ENCODE measurements around the gene ATP13A1.

Gene ATP13A1

GRCh38 chr19:19662871-19663255, 613 bp downstream of the ATP13A1 start:
- Histone ChIP-seq H3K4me1 (ENCODE audit: control insufficient read depth, insufficient read depth, low read length, poor library complexity, severe bottlenecking) (peaks cover 21% of the 10 kb centered on the region), H3K27ac (ENCODE audit: low read depth, low read length, severe bottlenecking) (peak overlapping the region; percentile 95), H3K4me3 (ENCODE audit: extremely low read depth, insufficient read depth, low read length, poor library complexity, severe bottlenecking) (peak overlapping the region; percentile 80), H3K9me3 (ENCODE audit: control insufficient read depth, low read length) (no peaks in the 10 kb centered on the region), H3K36me3 (ENCODE audit: control insufficient read depth, insufficient read depth, low read length) (peaks cover 37% of the 10 kb centered on the region)
- 2 to 12% methylated on average over 12 to 14 of the region's 17 CpGs for whole genome bisulfite sequencing, 2 experiments (ENCODE audit: insufficient coverage in 2 of 2)

GRCh38 chr19:19662344-19662743, 1.1 kb downstream of the ATP13A1 start:
- Histone ChIP-seq H3K27ac (ENCODE audit: low read depth, low read length, severe bottlenecking) (no peak overlapping the region), H3K9me3 (ENCODE audit: control insufficient read depth, low read length) (no peaks in the 10 kb centered on the region), H3K36me3 (ENCODE audit: control insufficient read depth, insufficient read depth, low read length) (peaks cover 42% of the 10 kb centered on the region), H3K4me3 (ENCODE audit: extremely low read depth, insufficient read depth, low read length, poor library complexity, severe bottlenecking) (peak overlapping the region; percentile 80), H3K4me1 (ENCODE audit: control insufficient read depth, insufficient read depth, low read length, poor library complexity, severe bottlenecking) (peaks cover 21% of the 10 kb centered on the region)
- WGBS, 2 experiments (ENCODE audit: insufficient coverage in 2 of 2), result 86 to 87% methylated on average over 7 to 8 of the region's 8 CpGs

- peaks cover 48% of the 10 kb centered on the region for H3K36me3 ChIP-seq (ENCODE audit: control insufficient read depth, insufficient read depth, low read length)
- peaks cover 21% of the 10 kb centered on the region for H3K4me1 ChIP-seq (ENCODE audit: control insufficient read depth, insufficient read depth, low read length, poor library complexity, severe bottlenecking)
- no peak overlapping the region for H3K27ac ChIP-seq (ENCODE audit: low read depth, low read length, severe bottlenecking)
- no peak overlapping the region for H3K4me3 ChIP-seq (ENCODE audit: extremely low read depth, insufficient read depth, low read length, poor library complexity, severe bottlenecking)
- WGBS, 2 experiments (ENCODE audit: insufficient coverage in 2 of 2), result 93 to 99% methylated on average over 11 to 16 of the region's 18 CpGs
- H3K9me3 ChIP-seq (ENCODE audit: control insufficient read depth, low read length), result no peaks in the 10 kb centered on the region
Observed at GRCh38 chr19:19661675-19662251, 1.7 kb downstream of the ATP13A1 start.

- Histone ChIP-seq H3K9me3 (ENCODE audit: control insufficient read depth, low read length) (no peaks in the 10 kb centered on the region), H3K4me3 (ENCODE audit: extremely low read depth, insufficient read depth, low read length, poor library complexity, severe bottlenecking) (no peak overlapping the region), H3K36me3 (ENCODE audit: control insufficient read depth, insufficient read depth, low read length) (peaks cover 54% of the 10 kb centered on the region), H3K4me1 (ENCODE audit: control insufficient read depth, insufficient read depth, low read length, poor library complexity, severe bottlenecking) (peaks cover 21% of the 10 kb centered on the region), H3K27ac (ENCODE audit: low read depth, low read length, severe bottlenecking) (no peak overlapping the region)
- WGBS, 2 experiments (ENCODE audit: insufficient coverage in 2 of 2), result 97 to 99% methylated on average over 9 to 10 of the region's 10 CpGs
Observed at GRCh38 chr19:19661141-19661674, 2.3 kb downstream of the ATP13A1 start.

GRCh38 chr19:19659646-19660245, 3.7 kb downstream of the ATP13A1 start:
- WGBS, 2 experiments (ENCODE audit: insufficient coverage in 2 of 2), result 96 to 97% methylated on average over 14 to 16 of the region's 17 CpGs
- peaks cover 21% of the 10 kb centered on the region for H3K4me1 ChIP-seq (ENCODE audit: control insufficient read depth, insufficient read depth, low read length, poor library complexity, severe bottlenecking)
- peaks cover 68% of the 10 kb centered on the region for H3K36me3 ChIP-seq (ENCODE audit: control insufficient read depth, insufficient read depth, low read length)
- H3K4me3 ChIP-seq (ENCODE audit: extremely low read depth, insufficient read depth, low read length, poor library complexity, severe bottlenecking), result no peak overlapping the region
- H3K27ac ChIP-seq (ENCODE audit: low read depth, low read length, severe bottlenecking), result no peak overlapping the region
- no peaks in the 10 kb centered on the region for H3K9me3 ChIP-seq (ENCODE audit: control insufficient read depth, low read length)

GRCh38 chr19:19657397-19657783, 6.1 kb downstream of the ATP13A1 start:
- no peak overlapping the region for H3K27ac ChIP-seq (ENCODE audit: low read depth, low read length, severe bottlenecking)
- peaks cover 90% of the 10 kb centered on the region for H3K36me3 ChIP-seq (ENCODE audit: control insufficient read depth, insufficient read depth, low read length)
- 98% methylated on average over 7 to 10 of the region's 10 CpGs for WGBS, 2 experiments (ENCODE audit: insufficient coverage in 2 of 2)
- H3K9me3 ChIP-seq (ENCODE audit: control insufficient read depth, low read length), result no peaks in the 10 kb centered on the region
- no peak overlapping the region for H3K4me3 ChIP-seq (ENCODE audit: extremely low read depth, insufficient read depth, low read length, poor library complexity, severe bottlenecking)
- peaks cover 18% of the 10 kb centered on the region for H3K4me1 ChIP-seq (ENCODE audit: control insufficient read depth, insufficient read depth, low read length, poor library complexity, severe bottlenecking)

- Histone ChIP-seq H3K4me3 (ENCODE audit: extremely low read depth, insufficient read depth, low read length, poor library complexity, severe bottlenecking) (no peak overlapping the region), H3K27ac (ENCODE audit: low read depth, low read length, severe bottlenecking) (no peak overlapping the region), H3K36me3 (ENCODE audit: control insufficient read depth, insufficient read depth, low read length) (peaks cover 90% of the 10 kb centered on the region), H3K4me1 (ENCODE audit: control insufficient read depth, insufficient read depth, low read length, poor library complexity, severe bottlenecking) (peaks cover 12% of the 10 kb centered on the region), H3K9me3 (ENCODE audit: control insufficient read depth, low read length) (no peaks in the 10 kb centered on the region)
- WGBS, 2 experiments (ENCODE audit: insufficient coverage in 2 of 2), result 95 to 96% methylated on average over 31 to 32 of the region's 33 CpGs
Observed at GRCh38 chr19:19656451-19657396, 6.8 kb downstream of the ATP13A1 start.

GRCh38 chr19:19655641-19656343, 7.7 kb downstream of the ATP13A1 start:
- Histone ChIP-seq H3K4me3 (ENCODE audit: extremely low read depth, insufficient read depth, low read length, poor library complexity, severe bottlenecking) (no peak overlapping the region), H3K36me3 (ENCODE audit: control insufficient read depth, insufficient read depth, low read length) (peaks cover 94% of the 10 kb centered on the region), H3K4me1 (ENCODE audit: control insufficient read depth, insufficient read depth, low read length, poor library complexity, severe bottlenecking) (peaks cover 4% of the 10 kb centered on the region), H3K9me3 (ENCODE audit: control insufficient read depth, low read length) (no peaks in the 10 kb centered on the region), H3K27ac (ENCODE audit: low read depth, low read length, severe bottlenecking) (no peak overlapping the region)
- WGBS, 2 experiments (ENCODE audit: insufficient coverage in 2 of 2), result 97 to 98% methylated on average over 26 of the region's 27 CpGs

GRCh38 chr19:19655051-19655594, 8.4 kb downstream of the ATP13A1 start:
- WGBS, 2 experiments (ENCODE audit: insufficient coverage in 2 of 2), result 92 to 97% methylated on average over 17 to 18 of the region's 22 CpGs
- H3K36me3 ChIP-seq (ENCODE audit: control insufficient read depth, insufficient read depth, low read length), result peaks cover 98% of the 10 kb centered on the region
- no peak overlapping the region for H3K4me3 ChIP-seq (ENCODE audit: extremely low read depth, insufficient read depth, low read length, poor library complexity, severe bottlenecking)
- H3K27ac ChIP-seq (ENCODE audit: low read depth, low read length, severe bottlenecking), result no peak overlapping the region
- peaks cover 4% of the 10 kb centered on the region for H3K4me1 ChIP-seq (ENCODE audit: control insufficient read depth, insufficient read depth, low read length, poor library complexity, severe bottlenecking)
- H3K9me3 ChIP-seq (ENCODE audit: control insufficient read depth, low read length), result no peaks in the 10 kb centered on the region

- 95 to 98% methylated on average over 15 of the region's 15 CpGs for WGBS, 2 experiments (ENCODE audit: insufficient coverage in 2 of 2)
Observed at GRCh38 chr19:19654441-19654840, 9.0 kb downstream of the ATP13A1 start.

More at GRCh38 chr19:19654441-19654840, 9.0 kb downstream of the ATP13A1 start:
- Histone ChIP-seq H3K4me1 (ENCODE audit: control insufficient read depth, insufficient read depth, low read length, poor library complexity, severe bottlenecking) (no peaks in the 10 kb centered on the region), H3K4me3 (ENCODE audit: extremely low read depth, insufficient read depth, low read length, poor library complexity, severe bottlenecking) (no peak overlapping the region), H3K27ac (ENCODE audit: low read depth, low read length, severe bottlenecking) (no peak overlapping the region), H3K36me3 (ENCODE audit: control insufficient read depth, insufficient read depth, low read length) (peaks cover 98% of the 10 kb centered on the region), H3K9me3 (ENCODE audit: control insufficient read depth, low read length) (no peaks in the 10 kb centered on the region)
